ENCODE data around the gene PLEKHG4.

DNA sequence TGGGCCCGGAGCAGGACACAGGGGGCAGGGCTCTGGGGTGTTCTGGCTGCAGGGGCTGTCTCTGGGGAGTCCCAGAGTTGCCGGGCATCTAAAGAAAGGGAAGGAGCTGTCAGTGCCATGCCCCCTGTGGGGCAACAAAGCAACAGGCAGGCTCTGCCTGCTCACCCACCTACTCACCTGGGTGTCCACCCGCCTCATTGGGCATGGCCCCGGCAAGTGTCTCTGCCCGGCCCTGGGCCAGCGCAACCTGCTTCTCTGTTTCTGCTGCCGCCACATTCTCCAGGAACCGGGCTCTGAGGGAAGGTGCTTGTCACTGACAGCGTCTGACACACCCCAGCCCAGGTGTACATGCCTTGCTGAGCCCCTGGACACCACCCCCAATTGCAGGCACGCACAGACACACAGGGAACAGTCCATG is 45.1 kb upstream of the PLEKHG4 start:
- TF ChIP-seq POLR2A (IDR thresholded peaks at IDR 0.05; ENCODE audit: low read length) (no peak), GATA1 (IDR thresholded peaks at IDR 0.05; ENCODE audit: low read depth, low read length) (no peak)
